ENCODE data around the gene RBBP7.

Gene RBBP7

GRCh38 chrX:16832301-16832700 is 37.9 kb downstream of the RBBP7 start:
- peaks cover 33 to 67% (median 58%) of the 10 kb centered on the region in 5 donors for H3K36me3 ChIP-seq (ENCODE audit: control insufficient read depth in 5 of 5, insufficient read depth in 5 of 5, low read length in 5 of 5)
- no peak overlapping the region for H3K9ac ChIP-seq (ENCODE audit: low read length in 5 of 5)
- peaks cover 0 to 17% (median 14%) of the 10 kb centered on the region in 5 donors for H3K4me1 ChIP-seq (ENCODE audit: control insufficient read depth in 5 of 5, insufficient read depth in 5 of 5, low read length in 5 of 5)

GRCh38 chrX:16828124-16828908 is 41.8 kb downstream of the RBBP7 start:
- no peak overlapping the region for H3K4me3 ChIP-seq (ENCODE audit: low read depth in 1 of 5, low read length in 5 of 5)
- H3K9me3 ChIP-seq (ENCODE audit: control insufficient read depth in 5 of 5, low read length in 5 of 5) = no peaks in the 10 kb centered on the region
- peak overlapping the region in 1 of 5 donors; percentile 20 for H3K9ac ChIP-seq (ENCODE audit: low read length in 5 of 5)
- peaks cover 22 to 46% (median 38%) of the 10 kb centered on the region in 5 donors for H3K36me3 ChIP-seq (ENCODE audit: control insufficient read depth in 5 of 5, insufficient read depth in 5 of 5, low read length in 5 of 5)
- H3K27me3 ChIP-seq (ENCODE audit: control insufficient read depth in 5 of 5, insufficient read depth in 4 of 5, low read length in 5 of 5) = no peaks in the 10 kb centered on the region
- H3K27ac ChIP-seq (ENCODE audit: low read depth, low read length) = peak overlapping the region; percentile 54
- peaks cover 0 to 20% (median 16%) of the 10 kb centered on the region in 5 donors for H3K4me1 ChIP-seq (ENCODE audit: control insufficient read depth in 5 of 5, insufficient read depth in 5 of 5, low read length in 5 of 5)

More at GRCh38 chrX:16832301-16832700, 37.9 kb downstream of the RBBP7 start:
- Histone ChIP-seq H3K4me3 (ENCODE audit: low read depth in 1 of 5, low read length in 5 of 5) (no peak overlapping the region), H3K9me3 (ENCODE audit: control insufficient read depth in 5 of 5, low read length in 5 of 5) (no peaks in the 10 kb centered on the region), H3K27ac (ENCODE audit: low read depth, low read length) (no peak overlapping the region), H3K27me3 (ENCODE audit: control insufficient read depth in 5 of 5, insufficient read depth in 4 of 5, low read length in 5 of 5) (peaks cover 0 to 5% (median 0%) of the 10 kb centered on the region in 5 donors)

GRCh38 chrX:16827225-16827624 is 42.9 kb downstream of the RBBP7 start:
- no peaks in the 10 kb centered on the region for H3K9me3 ChIP-seq (ENCODE audit: control insufficient read depth in 5 of 5, low read length in 5 of 5)
- H3K4me1 ChIP-seq (ENCODE audit: control insufficient read depth in 5 of 5, insufficient read depth in 5 of 5, low read length in 5 of 5) = peaks cover 0 to 20% (median 16%) of the 10 kb centered on the region in 5 donors
- H3K27ac ChIP-seq (ENCODE audit: low read depth, low read length) = no peak overlapping the region
- no peak overlapping the region for H3K4me3 ChIP-seq (ENCODE audit: low read depth in 1 of 5, low read length in 5 of 5)
- H3K36me3 ChIP-seq (ENCODE audit: control insufficient read depth in 5 of 5, insufficient read depth in 5 of 5, low read length in 5 of 5) = peaks cover 16 to 43% (median 33%) of the 10 kb centered on the region in 5 donors
- H3K9ac ChIP-seq (ENCODE audit: low read length in 5 of 5) = no peak overlapping the region
- H3K27me3 ChIP-seq (ENCODE audit: control insufficient read depth in 5 of 5, insufficient read depth in 4 of 5, low read length in 5 of 5) = no peaks in the 10 kb centered on the region

GRCh38 chrX:16826207-16826606 is 44.0 kb downstream of the RBBP7 start:
- H3K9me3 ChIP-seq (ENCODE audit: control insufficient read depth in 5 of 5, low read length in 5 of 5) = no peaks in the 10 kb centered on the region
- no peak overlapping the region for H3K9ac ChIP-seq (ENCODE audit: low read length in 5 of 5)
- H3K4me3 ChIP-seq (ENCODE audit: low read depth in 1 of 5, low read length in 5 of 5) = no peak overlapping the region
- peaks cover 0 to 20% (median 16%) of the 10 kb centered on the region in 5 donors for H3K4me1 ChIP-seq (ENCODE audit: control insufficient read depth in 5 of 5, insufficient read depth in 5 of 5, low read length in 5 of 5)
- peak overlapping the region; percentile 16 for H3K27ac ChIP-seq (ENCODE audit: low read depth, low read length)
- no peaks in the 10 kb centered on the region for H3K27me3 ChIP-seq (ENCODE audit: control insufficient read depth in 5 of 5, insufficient read depth in 4 of 5, low read length in 5 of 5)
- H3K36me3 ChIP-seq (ENCODE audit: control insufficient read depth in 5 of 5, insufficient read depth in 5 of 5, low read length in 5 of 5) = peaks cover 14 to 40% (median 28%) of the 10 kb centered on the region in 5 donors

GRCh38 chrX:16825264-16826035 is 44.7 kb downstream of the RBBP7 start:
- Histone ChIP-seq H3K27ac (ENCODE audit: low read depth, low read length) (no peak overlapping the region), H3K9me3 (ENCODE audit: control insufficient read depth in 5 of 5, low read length in 5 of 5) (no peaks in the 10 kb centered on the region), H3K4me1 (ENCODE audit: control insufficient read depth in 5 of 5, insufficient read depth in 5 of 5, low read length in 5 of 5) (peaks cover 0 to 21% (median 16%) of the 10 kb centered on the region in 5 donors), H3K4me3 (ENCODE audit: low read depth in 1 of 5, low read length in 5 of 5) (no peak overlapping the region), H3K9ac (ENCODE audit: low read length in 5 of 5) (no peak overlapping the region), H3K36me3 (ENCODE audit: control insufficient read depth in 5 of 5, insufficient read depth in 5 of 5, low read length in 5 of 5) (peaks cover 14 to 40% (median 28%) of the 10 kb centered on the region in 5 donors), H3K27me3 (ENCODE audit: control insufficient read depth in 5 of 5, insufficient read depth in 4 of 5, low read length in 5 of 5) (no peaks in the 10 kb centered on the region)

- H3K9me3 ChIP-seq (ENCODE audit: control insufficient read depth in 5 of 5, low read length in 5 of 5) = no peaks in the 10 kb centered on the region
- H3K9ac ChIP-seq (ENCODE audit: low read length in 5 of 5) = no peak overlapping the region
- H3K36me3 ChIP-seq (ENCODE audit: control insufficient read depth in 5 of 5, insufficient read depth in 5 of 5, low read length in 5 of 5) = peaks cover 5 to 33% (median 20%) of the 10 kb centered on the region in 5 donors
- no peak overlapping the region for H3K27ac ChIP-seq (ENCODE audit: low read depth, low read length)
- H3K4me1 ChIP-seq (ENCODE audit: control insufficient read depth in 5 of 5, insufficient read depth in 5 of 5, low read length in 5 of 5) = peaks cover 0 to 36% (median 29%) of the 10 kb centered on the region in 5 donors
- no peak overlapping the region for H3K4me3 ChIP-seq (ENCODE audit: low read depth in 1 of 5, low read length in 5 of 5)
- H3K27me3 ChIP-seq (ENCODE audit: control insufficient read depth in 5 of 5, insufficient read depth in 4 of 5, low read length in 5 of 5) = no peaks in the 10 kb centered on the region
Measured at GRCh38 chrX:16822723-16823122, 47.4 kb downstream of the RBBP7 start.

- Histone ChIP-seq H3K4me1 (ENCODE audit: control insufficient read depth in 5 of 5, insufficient read depth in 5 of 5, low read length in 5 of 5) (peaks cover 0 to 47% (median 34%) of the 10 kb centered on the region in 5 donors), H3K27ac (ENCODE audit: low read depth, low read length) (peak overlapping the region; percentile 28), H3K27me3 (ENCODE audit: control insufficient read depth in 5 of 5, insufficient read depth in 4 of 5, low read length in 5 of 5) (no peaks in the 10 kb centered on the region), H3K4me3 (ENCODE audit: low read depth in 1 of 5, low read length in 5 of 5) (no peak overlapping the region), H3K9ac (ENCODE audit: low read length in 5 of 5) (peak overlapping the region in 1 of 5 donors; percentile 46), H3K9me3 (ENCODE audit: control insufficient read depth in 5 of 5, low read length in 5 of 5) (no peaks in the 10 kb centered on the region), H3K36me3 (ENCODE audit: control insufficient read depth in 5 of 5, insufficient read depth in 5 of 5, low read length in 5 of 5) (peaks cover 5 to 24% (median 15%) of the 10 kb centered on the region in 5 donors)
Measured at GRCh38 chrX:16819634-16820033, 50.5 kb downstream of the RBBP7 start.

GRCh38 chrX:16814597-16814996 is 55.6 kb downstream of the RBBP7 start:
- Histone ChIP-seq H3K36me3 (ENCODE audit: control insufficient read depth in 5 of 5, insufficient read depth in 5 of 5, low read length in 5 of 5) (peaks cover 0 to 6% (median 4%) of the 10 kb centered on the region in 5 donors), H3K27ac (ENCODE audit: low read depth, low read length) (no peak overlapping the region), H3K4me3 (ENCODE audit: low read depth in 1 of 5, low read length in 5 of 5) (no peak overlapping the region), H3K9ac (ENCODE audit: low read length in 5 of 5) (no peak overlapping the region), H3K27me3 (ENCODE audit: control insufficient read depth in 5 of 5, insufficient read depth in 4 of 5, low read length in 5 of 5) (no peaks in the 10 kb centered on the region), H3K4me1 (ENCODE audit: control insufficient read depth in 5 of 5, insufficient read depth in 5 of 5, low read length in 5 of 5) (peaks cover 0 to 42% (median 28%) of the 10 kb centered on the region in 5 donors), H3K9me3 (ENCODE audit: control insufficient read depth in 5 of 5, low read length in 5 of 5) (no peaks in the 10 kb centered on the region)

GRCh38 chrX:16807976-16808542 is 62.1 kb downstream of the RBBP7 start:
- peak overlapping the region in 4 of 5 donors; percentile 28 to 73 (median 59) for H3K9ac ChIP-seq (ENCODE audit: low read length in 5 of 5)
- no peaks in the 10 kb centered on the region for H3K27me3 ChIP-seq (ENCODE audit: control insufficient read depth in 5 of 5, insufficient read depth in 4 of 5, low read length in 5 of 5)
- peak overlapping the region; percentile 62 to 82 (median 66) for H3K4me3 ChIP-seq (ENCODE audit: low read depth in 1 of 5, low read length in 5 of 5)
- H3K4me1 ChIP-seq (ENCODE audit: control insufficient read depth in 5 of 5, insufficient read depth in 5 of 5, low read length in 5 of 5) = peaks cover 0 to 17% (median 14%) of the 10 kb centered on the region in 5 donors
- H3K9me3 ChIP-seq (ENCODE audit: control insufficient read depth in 5 of 5, low read length in 5 of 5) = no peaks in the 10 kb centered on the region
- peaks cover 0 to 7% (median 1%) of the 10 kb centered on the region in 5 donors for H3K36me3 ChIP-seq (ENCODE audit: control insufficient read depth in 5 of 5, insufficient read depth in 5 of 5, low read length in 5 of 5)
- H3K27ac ChIP-seq (ENCODE audit: low read depth, low read length) = peak overlapping the region; percentile 48
